ENCODE data around the gene CAND2.

The CAND2 gene

DNA sequence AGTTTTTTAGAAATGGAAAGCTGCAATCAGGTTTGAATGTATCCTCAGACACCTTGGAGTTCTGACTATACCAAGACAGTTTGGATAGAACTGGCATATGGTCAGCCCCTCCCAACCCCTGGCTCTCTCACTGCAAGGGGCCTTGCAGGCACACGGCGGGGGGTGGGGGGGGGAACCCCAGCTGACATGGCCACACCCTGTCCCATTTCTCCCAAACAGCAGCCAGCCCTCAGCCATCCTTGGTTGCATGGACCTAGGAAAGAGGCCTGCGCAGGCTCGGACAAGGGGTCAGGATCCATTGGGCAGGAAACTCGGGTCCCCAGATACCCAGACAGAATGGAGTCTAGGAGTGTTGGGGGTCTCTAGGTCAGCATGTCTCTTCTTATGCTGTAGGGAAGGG lies 14.5 kb downstream of the CAND2 start:
- H3K9me2 ChIP-seq (replicated peaks; ENCODE audit: insufficient read depth, low read length), result no peaks in the 10 kb centered on the region
- no peaks in the 10 kb centered on the region for H3K36me3 ChIP-seq (ENCODE audit: low read length)
- no peaks in the 10 kb centered on the region for H3K79me2 ChIP-seq (ENCODE audit: insufficient read depth, low read length)
- no peak for TF ChIP-seq EZH2phosphoT487 (conservative IDR thresholded peaks at IDR 0.05; ENCODE audit: low read length)
- TF ChIP-seq, protein P1, sequence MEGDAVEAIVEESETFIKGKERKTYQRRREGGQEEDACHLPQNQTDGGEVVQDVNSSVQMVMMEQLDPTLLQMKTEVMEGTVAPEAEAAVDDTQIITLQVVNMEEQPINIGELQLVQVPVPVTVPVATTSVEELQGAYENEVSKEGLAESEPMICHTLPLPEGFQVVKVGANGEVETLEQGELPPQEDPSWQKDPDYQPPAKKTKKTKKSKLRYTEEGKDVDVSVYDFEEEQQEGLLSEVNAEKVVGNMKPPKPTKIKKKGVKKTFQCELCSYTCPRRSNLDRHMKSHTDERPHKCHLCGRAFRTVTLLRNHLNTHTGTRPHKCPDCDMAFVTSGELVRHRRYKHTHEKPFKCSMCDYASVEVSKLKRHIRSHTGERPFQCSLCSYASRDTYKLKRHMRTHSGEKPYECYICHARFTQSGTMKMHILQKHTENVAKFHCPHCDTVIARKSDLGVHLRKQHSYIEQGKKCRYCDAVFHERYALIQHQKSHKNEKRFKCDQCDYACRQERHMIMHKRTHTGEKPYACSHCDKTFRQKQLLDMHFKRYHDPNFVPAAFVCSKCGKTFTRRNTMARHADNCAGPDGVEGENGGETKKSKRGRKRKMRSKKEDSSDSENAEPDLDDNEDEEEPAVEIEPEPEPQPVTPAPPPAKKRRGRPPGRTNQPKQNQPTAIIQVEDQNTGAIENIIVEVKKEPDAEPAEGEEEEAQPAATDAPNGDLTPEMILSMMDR (IDR thresholded peaks at IDR 0.05; ENCODE audit: insufficient read depth, low read length, poor library complexity, severe bottlenecking), result no peak
- peak overlapping the region; percentile 49 for H3K4me2 ChIP-seq (ENCODE audit: low read depth, low read length, poor library complexity, severe bottlenecking)
- H3K4me3 ChIP-seq (ENCODE audit: insufficient read depth, low read length, poor library complexity, severe bottlenecking), result no peak overlapping the region
- H2AFZ ChIP-seq (ENCODE audit: low read depth, low read length, severe bottlenecking), result peak overlapping the region; percentile 20
- H3K27ac ChIP-seq (ENCODE audit: low read depth, low read length), result no peak overlapping the region
- H4K20me1 ChIP-seq (ENCODE audit: low read depth, low read length), result no peaks in the 10 kb centered on the region
- no peaks in the 10 kb centered on the region for H3K27me3 ChIP-seq (ENCODE audit: low read length)
- no peaks in the 10 kb centered on the region for H3F3A ChIP-seq (ENCODE audit: insufficient read depth)
- H3K9me3 ChIP-seq (ENCODE audit: insufficient read depth, low read length), result no peaks in the 10 kb centered on the region
- 0 out of 2 replicates have a peak overlapping the region, but pooled peaks have one; percentile 35 for H3K9ac ChIP-seq (ENCODE audit: low read length)

DNA sequence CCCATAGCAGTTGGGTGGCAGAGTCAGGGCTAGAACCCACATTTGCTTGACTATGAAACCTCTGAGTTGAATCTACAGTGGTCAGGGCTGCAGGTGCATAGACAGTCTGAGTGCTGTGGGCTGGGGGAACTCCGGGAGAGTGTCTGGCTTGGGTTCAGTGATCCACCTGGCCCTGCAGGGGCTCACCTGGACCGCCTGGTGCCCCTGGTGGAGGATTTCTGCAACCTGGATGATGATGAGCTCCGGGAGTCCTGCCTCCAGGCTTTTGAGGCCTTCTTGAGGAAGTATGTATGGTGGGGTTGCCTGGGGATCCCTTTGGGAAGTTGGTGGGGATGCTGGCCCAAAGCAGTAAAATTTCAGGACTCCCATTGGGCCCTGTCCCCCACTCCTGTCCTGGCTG lies 16.3 kb downstream of the CAND2 start:
- no peak overlapping the region for H3K4me3 ChIP-seq (ENCODE audit: insufficient read depth, low read length, poor library complexity, severe bottlenecking)
- no peak overlapping the region for H2AFZ ChIP-seq (ENCODE audit: low read depth, low read length, severe bottlenecking)
- H3K27ac ChIP-seq (ENCODE audit: low read depth, low read length), result no peak overlapping the region
- no peaks in the 10 kb centered on the region for H3K27me3 ChIP-seq (ENCODE audit: low read length)
- no peaks in the 10 kb centered on the region for H3K9me2 ChIP-seq (replicated peaks; ENCODE audit: insufficient read depth, low read length)
- no peaks in the 10 kb centered on the region for H4K20me1 ChIP-seq (ENCODE audit: low read depth, low read length)
- no peaks in the 10 kb centered on the region for H3K79me2 ChIP-seq (ENCODE audit: insufficient read depth, low read length)
- H3K36me3 ChIP-seq (ENCODE audit: low read length), result no peaks in the 10 kb centered on the region
- TF ChIP-seq, protein P1 (IDR thresholded peaks at IDR 0.05; ENCODE audit: insufficient read depth, low read length, poor library complexity, severe bottlenecking), result no peak
- no peak for TF ChIP-seq EZH2phosphoT487 (conservative IDR thresholded peaks at IDR 0.05; ENCODE audit: low read length)
- no peak overlapping the region for H3K4me2 ChIP-seq (ENCODE audit: low read depth, low read length, poor library complexity, severe bottlenecking)
- H3K9ac ChIP-seq (ENCODE audit: low read length), result no peak overlapping the region
- H3F3A ChIP-seq (ENCODE audit: insufficient read depth), result no peaks in the 10 kb centered on the region
- no peaks in the 10 kb centered on the region for H3K9me3 ChIP-seq (ENCODE audit: insufficient read depth, low read length)

DNA sequence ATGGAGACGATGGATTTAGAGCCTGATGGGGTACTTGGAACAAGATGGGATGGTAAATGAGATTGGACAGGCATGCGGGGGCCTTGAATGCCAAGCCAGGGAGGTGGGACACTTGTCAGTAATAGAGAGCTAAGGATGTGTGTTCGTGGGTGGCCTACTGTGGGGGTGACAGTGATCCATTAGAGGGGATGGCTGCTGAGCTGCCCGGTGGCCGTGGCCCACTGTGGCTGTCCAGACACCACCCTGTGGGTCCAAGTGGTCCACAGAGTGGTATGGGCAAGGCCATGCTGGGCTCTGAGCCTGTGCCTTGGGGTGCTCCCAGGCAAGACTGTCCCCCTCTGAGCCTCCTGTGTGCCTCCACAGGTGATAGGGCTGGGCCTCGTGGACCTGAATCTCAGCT lies 17.5 kb downstream of the CAND2 start:
- no peaks in the 10 kb centered on the region for H3K27me3 ChIP-seq (ENCODE audit: low read length)
- no peak overlapping the region for H3K4me3 ChIP-seq (ENCODE audit: insufficient read depth, low read length, poor library complexity, severe bottlenecking)
- H3F3A ChIP-seq (ENCODE audit: insufficient read depth), result no peaks in the 10 kb centered on the region
- H3K79me2 ChIP-seq (ENCODE audit: insufficient read depth, low read length), result no peaks in the 10 kb centered on the region
- no peak for TF ChIP-seq EZH2phosphoT487 (conservative IDR thresholded peaks at IDR 0.05; ENCODE audit: low read length)
- TF ChIP-seq, protein P1 (IDR thresholded peaks at IDR 0.05; ENCODE audit: insufficient read depth, low read length, poor library complexity, severe bottlenecking), result no peak
- H3K27ac ChIP-seq (ENCODE audit: low read depth, low read length), result no peak overlapping the region
- no peaks in the 10 kb centered on the region for H3K9me3 ChIP-seq (ENCODE audit: insufficient read depth, low read length)
- no peak overlapping the region for H3K9ac ChIP-seq (ENCODE audit: low read length)
- no peaks in the 10 kb centered on the region for H3K36me3 ChIP-seq (ENCODE audit: low read length)
- no peaks in the 10 kb centered on the region for H4K20me1 ChIP-seq (ENCODE audit: low read depth, low read length)
- H3K4me2 ChIP-seq (ENCODE audit: low read depth, low read length, poor library complexity, severe bottlenecking), result no peak overlapping the region
- no peaks in the 10 kb centered on the region for H3K9me2 ChIP-seq (replicated peaks; ENCODE audit: insufficient read depth, low read length)
- no peak overlapping the region for H2AFZ ChIP-seq (ENCODE audit: low read depth, low read length, severe bottlenecking)

Data from SU-DHL-6 (cell line).